HepG2 (cell line): Measurements from ENCODE around the gene LYZL6. TPM values are rescaled to one million over a fixed set of nuclear protein-coding genes. Genes with fewer than 3 reads are reported as not detected.

Experiments used
- ATAC-seq: fragments of 200-7000 bp; cut with Tn5 transposase; 3 replicates; pipeline ENCODE4 v1.9.1; 2020; ENCODE audit warnings: mild to moderate bottlenecking, moderate library complexity
- BruUV-seq: library from RNA; stranded (reverse); fragments of 400-500 nt; replicated peaks from 2 replicates; lab custom pipeline; 2021; lab: Mats Ljungman, UMichigan
- CTCF ChIA-PET: fragments of 300-600 bp; formaldehyde crosslinking; extraction: SDS; loops from one replicate; lab custom pipeline; 2021; ENCODE audit warnings: low total read pairs, inconsistent platforms, low intra/inter-chr PET ratio; lab: Yijun Ruan, JAX
- POLR2A ChIA-PET: fragments of 350-600 bp; sonication (Branson Sonifier 250); formaldehyde crosslinking; loops from one replicate; lab custom pipeline; 2020; ENCODE audit warnings: antibody characterized with exemption, inconsistent platforms; lab: Yijun Ruan, JAX
- DNase-seq: peaks from one replicate; pipeline ENCODE4 v3.0.0-alpha.2; 2015; ENCODE audit warnings: low spot score
- FAIRE-seq: peaks from 3 replicates; lab custom pipeline; 2011; peaks lifted over from hg19 to GRCh38; lab: Jason Lieb, UNC
- H2AFZ ChIP-seq: one replicate; pipeline ENCODE4 v1.6.1; 2011; ENCODE audit warnings: low read length, inconsistent platforms
- H3K27ac ChIP-seq: fragments of 300-600 bp; 3 replicates; pipeline ENCODE4 v1.8.0; 2011; ENCODE audit warnings: mixed run types, mild to moderate bottlenecking, mixed read lengths, low read length, inconsistent platforms; ENCODE audit not compliant: insufficient read depth; ENCODE audit errors: extremely low read length
- H3K27me3 ChIP-seq, 2 experiments: fragments of 200-600 bp in 1 of 2; 2 replicates in 1 of 2; 3 replicates in 1 of 2; pipeline versions ENCODE4 v1.6.0 to v1.8.0; 2011; ENCODE audit warnings: low read length in 2 of 2, mild to moderate bottlenecking in 2 of 2, moderate library complexity in 2 of 2, inconsistent platforms in 1 of 2; ENCODE audit not compliant: insufficient read depth in 2 of 2, control insufficient read depth in 1 of 2
- H3K36me3 ChIP-seq, 2 experiments: fragments of 200-600 bp in 1 of 2; replicated peaks in 1 of 2; 2 replicates in 1 of 2; 3 replicates in 1 of 2; pipeline versions ENCODE4 v1.5.1 to v1.8.0; 2011; ENCODE audit warnings: low read length in 2 of 2, inconsistent platforms in 1 of 2; ENCODE audit not compliant: insufficient read depth in 2 of 2, control insufficient read depth in 1 of 2
- H3K4me1 ChIP-seq: 2 replicates; pipeline ENCODE4 v1.5.1; 2012; ENCODE audit warnings: low read length, inconsistent platforms; ENCODE audit not compliant: insufficient read depth
- H3K4me2 ChIP-seq: 2 replicates; pipeline ENCODE4 v1.6.0; 2011; ENCODE audit warnings: low read depth, low read length, inconsistent platforms
- H3K4me3 ChIP-seq, 3 experiments: fragments of 200-600 bp in 1 of 3; sonication (generic), shearing (Covaris generic) in 1 of 3; replicated peaks in 1 of 3; 2 replicates each; pipeline ENCODE4 v1.5.1; 2011 to 2016; ENCODE audit warnings: low read length in 3 of 3, inconsistent platforms in 2 of 3, low read depth in 2 of 3, mild to moderate bottlenecking in 2 of 3, control low read depth in 1 of 3, mixed read lengths in 1 of 3; ENCODE audit not compliant: insufficient read depth in 1 of 3
- H3K79me2 ChIP-seq: one replicate; pipeline ENCODE4 v1.6.1; 2011; ENCODE audit warnings: low read length, inconsistent platforms; ENCODE audit not compliant: insufficient read depth
- H3K9ac ChIP-seq: 2 replicates; pipeline ENCODE4 v1.6.0; 2011; ENCODE audit warnings: mild to moderate bottlenecking, low read depth, low read length, inconsistent platforms; ENCODE audit not compliant: insufficient read depth
- H3K9me3 ChIP-seq: 2 replicates; pipeline ENCODE4 v1.5.1; 2012; ENCODE audit warnings: mild to moderate bottlenecking, low read length
- H4K20me1 ChIP-seq: 2 replicates; pipeline ENCODE4 v1.6.0; 2011; ENCODE audit warnings: inconsistent platforms, mild to moderate bottlenecking, low read length, moderate library complexity; ENCODE audit not compliant: insufficient read depth
- ATAD3A ChIP-seq: sonication (generic); formaldehyde crosslinking; IDR thresholded peaks from 2 replicates; pipeline ENCODE4 v1.4.0; 2020; ENCODE audit warnings: missing genetic modification reagents
- BATF2 ChIP-seq: sonication (generic); formaldehyde crosslinking; IDR thresholded peaks from 2 replicates; pipeline ENCODE4 v1.8.0; 2022; ENCODE audit warnings: mild to moderate bottlenecking, missing genetic modification reagents, moderate library complexity
- CERS6 ChIP-seq: sonication (generic); formaldehyde crosslinking; IDR thresholded peaks from 2 replicates; pipeline ENCODE4 v1.5.0; 2020; ENCODE audit warnings: missing genetic modification reagents
- DR1 ChIP-seq: sonication (generic); formaldehyde crosslinking; IDR thresholded peaks from 2 replicates; pipeline ENCODE4 v1.8.0; 2021; ENCODE audit warnings: mild to moderate bottlenecking, missing genetic modification reagents, inconsistent platforms
- ELF4 ChIP-seq: sonication (generic); formaldehyde crosslinking; IDR thresholded peaks from 2 replicates; pipeline ENCODE4 v1.5.0; 2020; ENCODE audit warnings: missing genetic modification reagents, mild to moderate bottlenecking, moderate library complexity, borderline replicate concordance
- ELK4 ChIP-seq: sonication (generic); formaldehyde crosslinking; IDR thresholded peaks from 2 replicates; pipeline ENCODE4 v1.9.0; 2021; ENCODE audit warnings: missing genetic modification reagents, borderline replicate concordance
- ERF ChIP-seq: IDR thresholded peaks from 2 replicates; pipeline ENCODE4 v1.6.1; 2018; ENCODE audit warnings: missing biosample characterization, missing genetic modification reagents
- GATA4 ChIP-seq: sonication (generic); IDR thresholded peaks from 2 replicates; pipeline ENCODE4 v1.6.1; 2016; ENCODE audit warnings: antibody characterized with exemption, low read depth, borderline replicate concordance
- LCORL ChIP-seq, 2 experiments: fragments of 450-650 bp in 1 of 2; sonication (generic) in 1 of 2; formaldehyde crosslinking in 1 of 2; IDR thresholded peaks; 2 replicates each; pipeline versions ENCODE4 v1.5.0 to v1.6.1; 2017 to 2020; ENCODE audit warnings: antibody characterized with exemption in 1 of 2, missing genetic modification reagents in 1 of 2
- MED13 ChIP-seq: sonication (generic); formaldehyde crosslinking; IDR thresholded peaks from 2 replicates; pipeline ENCODE4 v1.5.0; 2020; ENCODE audit warnings: missing genetic modification reagents
- MED8 ChIP-seq: sonication (generic); formaldehyde crosslinking; IDR thresholded peaks from 2 replicates; pipeline ENCODE4 v1.8.1; 2023; ENCODE audit warnings: mild to moderate bottlenecking, missing genetic modification reagents; ENCODE audit not compliant: insufficient replicate concordance
- MXD3 ChIP-seq: IDR thresholded peaks from 2 replicates; pipeline ENCODE4 v1.6.1; 2016; ENCODE audit warnings: mild to moderate bottlenecking, missing biosample characterization, missing genetic modification reagents
- SETDB1 ChIP-seq: sonication (generic); formaldehyde crosslinking; IDR thresholded peaks from 2 replicates; pipeline ENCODE4 v1.5.1; 2020; ENCODE audit warnings: missing genetic modification reagents, mild to moderate bottlenecking, borderline replicate concordance
- STAT5B ChIP-seq: sonication (generic); formaldehyde crosslinking; IDR thresholded peaks from 2 replicates; pipeline ENCODE4 v1.4.0; 2020; ENCODE audit warnings: missing genetic modification reagents
- TMF1 ChIP-seq: sonication (generic); formaldehyde crosslinking; IDR thresholded peaks from 2 replicates; pipeline ENCODE4 v1.8.1; 2022; ENCODE audit warnings: low read depth, missing genetic modification reagents
- ZBTB42 ChIP-seq: sonication (generic); formaldehyde crosslinking; IDR thresholded peaks from 2 replicates; pipeline ENCODE4 v1.5.0; 2020; ENCODE audit warnings: mild to moderate bottlenecking, missing genetic modification reagents
- ZFAT ChIP-seq: sonication (generic); formaldehyde crosslinking; conservative IDR thresholded peaks from 2 replicates; pipeline ENCODE4 v1.8.1; 2023; ENCODE audit warnings: missing genetic modification reagents, inconsistent platforms
- ZNF263 ChIP-seq: sonication (generic); formaldehyde crosslinking; IDR thresholded peaks from 2 replicates; pipeline ENCODE4 v1.4.0; 2020; ENCODE audit warnings: missing genetic modification reagents
- WGBS: methylation state at CpG from one replicate; pipeline ENCODE4 v1.1.6; 2017; ENCODE audit warnings: low lambda C conversion rate; 5-methylcytosine and 5-hydroxymethylcytosine counted together
- in situ Hi-C: cut with HindIII; loops from 2 replicates; pipeline ENCODE4 v1.10.0; 2017; ENCODE audit warnings: low pct_unique_long_range_greater_than_20kb; ENCODE audit not compliant: extremely low pct_ligation_motif_present
- intact Hi-C: fragments of 100-400 bp; cut with micrococcal nuclease; formaldehyde crosslinking; loops from one replicate; pipeline ENCODE4 v1.10.0; 2022; ENCODE audit not compliant: unreplicated experiment
- polyA plus RNA-seq, 8 experiments: library from polyadenylated mRNA; depleted of rRNA in 3 of 8; stranded (reverse) in 7 of 8; unstranded in 1 of 8; fragments of >200 nt; fragmentation: Illumina TruSeq in 4 of 8; extraction: Trizol in 4 of 8; gene quantifications; 2 replicates each; pipeline versions ENCODE4 v1.2.1 to v1.2.3, GENCODE V29; 2011 to 2016; ENCODE audit warnings: low read depth in 4 of 8, missing spikeins in 1 of 8, mixed read lengths in 1 of 8; ENCODE audit not compliant: insufficient read depth in 1 of 8
- total RNA-seq, 5 experiments: library from RNA; depleted of rRNA; stranded (reverse); fragments of >200 nt; fragmentation: Illumina TruSeq; extraction: Trizol; gene quantifications; 2 replicates each; pipeline ENCODE4 v1.2.3, GENCODE V29; 2016; ENCODE audit warnings: low read depth in 1 of 5

The LYZL6 gene
- total and polyA plus RNA-seq, 2 of the 13 experiments (the other 11 are each of a cell fraction or from before 2014, with no cell fraction given), result not detected

- no peak overlapping the region for H3K27ac ChIP-seq
- in situ Hi-C loops, result no loop called here
- TF ChIP-seq MED13 (CRISPR knock-in tag) (no peak), LCORL (IDR thresholded peaks at IDR 0.05) (no peak), LCORL (CRISPR knock-in tag; IDR thresholded peaks at IDR 0.05) (no peak), STAT5B (CRISPR knock-in tag) (no peak), ELF4 (no peak), GATA4 (no peak)
- H3K4me2 ChIP-seq, result no peak overlapping the region
- FAIRE-seq (no peak), DNase-seq (no peak), ATAC-seq (no peak)
- H3K9me3 ChIP-seq, result no peaks in the 10 kb centered on the region
- ChIA-PET CTCF (no interaction called here), POLR2A (no interaction called here)
- H3K4me1 ChIP-seq, result no peaks in the 10 kb centered on the region
- no peak overlapping the region for H3K4me3 ChIP-seq
- H3K36me3 ChIP-seq, result no peaks in the 10 kb centered on the region
- H2AFZ ChIP-seq, result no peak overlapping the region
- 50% methylated on average over 4 of the region's 4 CpGs for WGBS
- H3K9ac ChIP-seq, result no peak overlapping the region
- H3K79me2 ChIP-seq, result no peaks in the 10 kb centered on the region
- BruUV-seq, result no TSS peak
- peaks cover 1 to 10% of the 10 kb centered on the region in 2 experiments; a peak in 2 of 5 replicates for H3K27me3 ChIP-seq
- no peaks in the 10 kb centered on the region for H4K20me1 ChIP-seq
- intact Hi-C loops, result no loop called here
Observed at GRCh38 chr17:35891269-35891668, 52.2 kb downstream of the LYZL6 start.

GRCh38 chr17:35890774-35891155, 52.7 kb downstream of the LYZL6 start:
- FAIRE-seq, result no peak
- CTCF ChIA-PET, result no interaction called here
- in situ Hi-C loops, result no loop called here
- H3K79me2 ChIP-seq, result no peaks in the 10 kb centered on the region
- H3K4me3 ChIP-seq, result no peak overlapping the region
- H3K9ac ChIP-seq, result no peak overlapping the region
- ATAC-seq, result no peak
- H3K27ac ChIP-seq, result no peak overlapping the region
- no TSS peak for BruUV-seq
- H2AFZ ChIP-seq, result no peak overlapping the region
- H3K9me3 ChIP-seq, result no peaks in the 10 kb centered on the region
- peaks cover 1 to 10% of the 10 kb centered on the region in 2 experiments; a peak in 2 of 5 replicates for H3K27me3 ChIP-seq
- POLR2A ChIA-PET, result no interaction called here
- H3K4me2 ChIP-seq, result no peak overlapping the region
- H3K4me1 ChIP-seq, result no peaks in the 10 kb centered on the region
- WGBS, result 33% methylated on average over 4 of the region's 4 CpGs
- H4K20me1 ChIP-seq, result no peaks in the 10 kb centered on the region
- no peaks in the 10 kb centered on the region for H3K36me3 ChIP-seq
- DNase-seq, result no peak
- intact Hi-C loops, result no loop called here
- no peak for TF ChIP-seq ZFAT
- TF ChIP-seq ATAD3A (CRISPR knock-in tag), result no peak
- no peak for TF ChIP-seq SETDB1
- no peak for TF ChIP-seq ELK4
- no peak for TF ChIP-seq DR1
- TF ChIP-seq ZNF263 (CRISPR knock-in tag), result no peak
- no peak for TF ChIP-seq CERS6
- TF ChIP-seq ZBTB42 (CRISPR knock-in tag), result no peak
- no peak for TF ChIP-seq MXD3 (CRISPR knock-in tag)
- TF ChIP-seq TMF1 (CRISPR knock-in tag), result no peak
- no peak for TF ChIP-seq ERF (CRISPR knock-in tag)
- no peak for TF ChIP-seq MED8 (CRISPR knock-in tag)
- no peak for TF ChIP-seq BATF2 (CRISPR knock-in tag)
